GM23338 (cell line): ENCODE results near the gene ITSN2.

Experiments
- CREB1 ChIP-seq: fragments of 250-450 bp; sonication (Bioruptor Pico); IDR thresholded peaks from 2 replicates; pipeline ENCODE4 v1.5.0; 2020; ENCODE audit warnings: low read depth, mild to moderate bottlenecking, moderate library complexity
- EZH2 ChIP-seq: fragments of 200-600 bp; sonication (generic); IDR thresholded peaks from one replicate; pipeline ENCODE4 v1.8.0; 2017; ENCODE audit warnings: antibody characterized with exemption, mild to moderate bottlenecking, low read depth; ENCODE audit not compliant: unreplicated experiment
- EZH2phosphoT487 ChIP-seq: fragments of 200-600 bp; sonication (generic); IDR thresholded peaks from one replicate; pipeline ENCODE4 v1.8.1; 2018; ENCODE audit warnings: antibody characterized with exemption; ENCODE audit not compliant: unreplicated experiment
- JUNB ChIP-seq: IDR thresholded peaks from one replicate; pipeline ENCODE4 v1.6.1; 2016; ENCODE audit warnings: antibody characterized with exemption; ENCODE audit not compliant: unreplicated experiment
- NANOG ChIP-seq: IDR thresholded peaks from 2 replicates; pipeline ENCODE4 v1.6.1; 2016; ENCODE audit warnings: antibody characterized with exemption, borderline replicate concordance
- POLR2AphosphoS5 ChIP-seq: IDR thresholded peaks from 2 replicates; pipeline ENCODE4 v1.6.1; 2016; ENCODE audit warnings: antibody characterized with exemption, low read depth
- STAT1 ChIP-seq: IDR thresholded peaks from one replicate; pipeline ENCODE4 v1.6.1; 2016; ENCODE audit warnings: antibody characterized with exemption; ENCODE audit not compliant: unreplicated experiment
- ZNF114 ChIP-seq: fragments of 250-450 bp; sonication (Bioruptor Pico); IDR thresholded peaks from 2 replicates; pipeline ENCODE4 v1.5.0; 2020; ENCODE audit warnings: mild to moderate bottlenecking, moderate library complexity
- ZNF331 ChIP-seq: fragments of 250-450 bp; sonication (Bioruptor Pico); IDR thresholded peaks from 2 replicates; pipeline ENCODE4 v1.5.0; 2020; ENCODE audit warnings: low read depth, mild to moderate bottlenecking, moderate library complexity
- TF ChIP-seq, protein P1 (sequence below), 2 experiments: fragments of 200-600 bp in 1 of 2; sonication (generic) in 1 of 2; conservative IDR thresholded peaks; 2 replicates each; pipeline versions ENCODE4 v1.5.1 to v1.6.1; 2016 to 2017; ENCODE audit warnings: antibody characterized with exemption in 2 of 2, low read depth in 2 of 2, mild to moderate bottlenecking in 2 of 2, moderate library complexity in 1 of 2
- TF ChIP-seq, protein P2 (sequence below): IDR thresholded peaks from one replicate; pipeline ENCODE4 v1.6.1; 2018; ENCODE audit warnings: antibody characterized with exemption; ENCODE audit not compliant: unreplicated experiment
- TF ChIP-seq, protein P3 (sequence below): fragments of 250-450 bp; sonication (Bioruptor Pico); IDR thresholded peaks from 2 replicates; pipeline ENCODE4 v1.5.0; 2020; ENCODE audit warnings: mild to moderate bottlenecking, moderate library complexity
- TF ChIP-seq, protein P4 (sequence below): IDR thresholded peaks from 2 replicates; pipeline ENCODE4 v1.6.1; 2016; ENCODE audit warnings: antibody characterized with exemption

DNA sequence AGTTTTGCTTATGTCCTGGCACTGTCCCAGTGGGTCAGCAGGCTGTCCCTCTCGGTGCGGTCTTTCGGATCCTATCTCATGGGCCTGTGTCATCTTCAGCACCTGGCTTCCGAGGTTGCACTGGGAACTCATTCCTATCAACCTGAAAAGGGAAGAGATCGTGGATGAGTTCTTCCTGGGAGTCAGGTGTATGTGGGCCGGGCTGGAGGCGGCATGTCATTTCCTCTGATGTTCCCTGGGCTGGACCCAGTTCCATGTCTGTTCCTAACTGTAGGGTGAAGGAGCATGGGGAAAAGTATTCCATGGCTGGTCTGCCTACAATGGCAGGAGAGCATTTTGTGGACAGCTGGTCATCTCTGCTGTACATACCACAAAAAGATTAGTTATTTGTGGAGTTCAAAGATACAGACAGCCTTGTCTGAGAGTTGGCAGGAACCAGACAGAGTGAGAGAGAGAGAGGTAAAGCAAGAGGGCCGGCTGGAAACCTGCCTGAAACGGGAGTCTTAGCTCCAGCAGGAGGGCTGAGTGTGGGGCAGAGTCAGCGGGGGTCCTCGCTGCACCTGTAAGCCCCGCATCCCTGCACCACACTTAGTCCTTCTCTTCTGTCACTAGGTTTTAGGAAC, 160.3 kb downstream of the ITSN2 start:
- TF ChIP-seq, protein P1, sequence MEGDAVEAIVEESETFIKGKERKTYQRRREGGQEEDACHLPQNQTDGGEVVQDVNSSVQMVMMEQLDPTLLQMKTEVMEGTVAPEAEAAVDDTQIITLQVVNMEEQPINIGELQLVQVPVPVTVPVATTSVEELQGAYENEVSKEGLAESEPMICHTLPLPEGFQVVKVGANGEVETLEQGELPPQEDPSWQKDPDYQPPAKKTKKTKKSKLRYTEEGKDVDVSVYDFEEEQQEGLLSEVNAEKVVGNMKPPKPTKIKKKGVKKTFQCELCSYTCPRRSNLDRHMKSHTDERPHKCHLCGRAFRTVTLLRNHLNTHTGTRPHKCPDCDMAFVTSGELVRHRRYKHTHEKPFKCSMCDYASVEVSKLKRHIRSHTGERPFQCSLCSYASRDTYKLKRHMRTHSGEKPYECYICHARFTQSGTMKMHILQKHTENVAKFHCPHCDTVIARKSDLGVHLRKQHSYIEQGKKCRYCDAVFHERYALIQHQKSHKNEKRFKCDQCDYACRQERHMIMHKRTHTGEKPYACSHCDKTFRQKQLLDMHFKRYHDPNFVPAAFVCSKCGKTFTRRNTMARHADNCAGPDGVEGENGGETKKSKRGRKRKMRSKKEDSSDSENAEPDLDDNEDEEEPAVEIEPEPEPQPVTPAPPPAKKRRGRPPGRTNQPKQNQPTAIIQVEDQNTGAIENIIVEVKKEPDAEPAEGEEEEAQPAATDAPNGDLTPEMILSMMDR (conservative IDR thresholded peaks at IDR 0.05; ENCODE audit: low read depth in 2 of 2) = no peak
- TF ChIP-seq EZH2 (no peak), POLR2AphosphoS5 (no peak), CREB1 (CRISPR knock-in tag) (no peak), JUNB (no peak), ZNF114 (CRISPR knock-in tag) (no peak), EZH2phosphoT487 (no peak), NANOG (no peak), ZNF331 (CRISPR knock-in tag) (no peak), STAT1 (no peak)
- TF ChIP-seq, protein P2, sequence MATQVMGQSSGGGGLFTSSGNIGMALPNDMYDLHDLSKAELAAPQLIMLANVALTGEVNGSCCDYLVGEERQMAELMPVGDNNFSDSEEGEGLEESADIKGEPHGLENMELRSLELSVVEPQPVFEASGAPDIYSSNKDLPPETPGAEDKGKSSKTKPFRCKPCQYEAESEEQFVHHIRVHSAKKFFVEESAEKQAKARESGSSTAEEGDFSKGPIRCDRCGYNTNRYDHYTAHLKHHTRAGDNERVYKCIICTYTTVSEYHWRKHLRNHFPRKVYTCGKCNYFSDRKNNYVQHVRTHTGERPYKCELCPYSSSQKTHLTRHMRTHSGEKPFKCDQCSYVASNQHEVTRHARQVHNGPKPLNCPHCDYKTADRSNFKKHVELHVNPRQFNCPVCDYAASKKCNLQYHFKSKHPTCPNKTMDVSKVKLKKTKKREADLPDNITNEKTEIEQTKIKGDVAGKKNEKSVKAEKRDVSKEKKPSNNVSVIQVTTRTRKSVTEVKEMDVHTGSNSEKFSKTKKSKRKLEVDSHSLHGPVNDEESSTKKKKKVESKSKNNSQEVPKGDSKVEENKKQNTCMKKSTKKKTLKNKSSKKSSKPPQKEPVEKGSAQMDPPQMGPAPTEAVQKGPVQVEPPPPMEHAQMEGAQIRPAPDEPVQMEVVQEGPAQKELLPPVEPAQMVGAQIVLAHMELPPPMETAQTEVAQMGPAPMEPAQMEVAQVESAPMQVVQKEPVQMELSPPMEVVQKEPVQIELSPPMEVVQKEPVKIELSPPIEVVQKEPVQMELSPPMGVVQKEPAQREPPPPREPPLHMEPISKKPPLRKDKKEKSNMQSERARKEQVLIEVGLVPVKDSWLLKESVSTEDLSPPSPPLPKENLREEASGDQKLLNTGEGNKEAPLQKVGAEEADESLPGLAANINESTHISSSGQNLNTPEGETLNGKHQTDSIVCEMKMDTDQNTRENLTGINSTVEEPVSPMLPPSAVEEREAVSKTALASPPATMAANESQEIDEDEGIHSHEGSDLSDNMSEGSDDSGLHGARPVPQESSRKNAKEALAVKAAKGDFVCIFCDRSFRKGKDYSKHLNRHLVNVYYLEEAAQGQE = no peak
- TF ChIP-seq, protein P3, sequence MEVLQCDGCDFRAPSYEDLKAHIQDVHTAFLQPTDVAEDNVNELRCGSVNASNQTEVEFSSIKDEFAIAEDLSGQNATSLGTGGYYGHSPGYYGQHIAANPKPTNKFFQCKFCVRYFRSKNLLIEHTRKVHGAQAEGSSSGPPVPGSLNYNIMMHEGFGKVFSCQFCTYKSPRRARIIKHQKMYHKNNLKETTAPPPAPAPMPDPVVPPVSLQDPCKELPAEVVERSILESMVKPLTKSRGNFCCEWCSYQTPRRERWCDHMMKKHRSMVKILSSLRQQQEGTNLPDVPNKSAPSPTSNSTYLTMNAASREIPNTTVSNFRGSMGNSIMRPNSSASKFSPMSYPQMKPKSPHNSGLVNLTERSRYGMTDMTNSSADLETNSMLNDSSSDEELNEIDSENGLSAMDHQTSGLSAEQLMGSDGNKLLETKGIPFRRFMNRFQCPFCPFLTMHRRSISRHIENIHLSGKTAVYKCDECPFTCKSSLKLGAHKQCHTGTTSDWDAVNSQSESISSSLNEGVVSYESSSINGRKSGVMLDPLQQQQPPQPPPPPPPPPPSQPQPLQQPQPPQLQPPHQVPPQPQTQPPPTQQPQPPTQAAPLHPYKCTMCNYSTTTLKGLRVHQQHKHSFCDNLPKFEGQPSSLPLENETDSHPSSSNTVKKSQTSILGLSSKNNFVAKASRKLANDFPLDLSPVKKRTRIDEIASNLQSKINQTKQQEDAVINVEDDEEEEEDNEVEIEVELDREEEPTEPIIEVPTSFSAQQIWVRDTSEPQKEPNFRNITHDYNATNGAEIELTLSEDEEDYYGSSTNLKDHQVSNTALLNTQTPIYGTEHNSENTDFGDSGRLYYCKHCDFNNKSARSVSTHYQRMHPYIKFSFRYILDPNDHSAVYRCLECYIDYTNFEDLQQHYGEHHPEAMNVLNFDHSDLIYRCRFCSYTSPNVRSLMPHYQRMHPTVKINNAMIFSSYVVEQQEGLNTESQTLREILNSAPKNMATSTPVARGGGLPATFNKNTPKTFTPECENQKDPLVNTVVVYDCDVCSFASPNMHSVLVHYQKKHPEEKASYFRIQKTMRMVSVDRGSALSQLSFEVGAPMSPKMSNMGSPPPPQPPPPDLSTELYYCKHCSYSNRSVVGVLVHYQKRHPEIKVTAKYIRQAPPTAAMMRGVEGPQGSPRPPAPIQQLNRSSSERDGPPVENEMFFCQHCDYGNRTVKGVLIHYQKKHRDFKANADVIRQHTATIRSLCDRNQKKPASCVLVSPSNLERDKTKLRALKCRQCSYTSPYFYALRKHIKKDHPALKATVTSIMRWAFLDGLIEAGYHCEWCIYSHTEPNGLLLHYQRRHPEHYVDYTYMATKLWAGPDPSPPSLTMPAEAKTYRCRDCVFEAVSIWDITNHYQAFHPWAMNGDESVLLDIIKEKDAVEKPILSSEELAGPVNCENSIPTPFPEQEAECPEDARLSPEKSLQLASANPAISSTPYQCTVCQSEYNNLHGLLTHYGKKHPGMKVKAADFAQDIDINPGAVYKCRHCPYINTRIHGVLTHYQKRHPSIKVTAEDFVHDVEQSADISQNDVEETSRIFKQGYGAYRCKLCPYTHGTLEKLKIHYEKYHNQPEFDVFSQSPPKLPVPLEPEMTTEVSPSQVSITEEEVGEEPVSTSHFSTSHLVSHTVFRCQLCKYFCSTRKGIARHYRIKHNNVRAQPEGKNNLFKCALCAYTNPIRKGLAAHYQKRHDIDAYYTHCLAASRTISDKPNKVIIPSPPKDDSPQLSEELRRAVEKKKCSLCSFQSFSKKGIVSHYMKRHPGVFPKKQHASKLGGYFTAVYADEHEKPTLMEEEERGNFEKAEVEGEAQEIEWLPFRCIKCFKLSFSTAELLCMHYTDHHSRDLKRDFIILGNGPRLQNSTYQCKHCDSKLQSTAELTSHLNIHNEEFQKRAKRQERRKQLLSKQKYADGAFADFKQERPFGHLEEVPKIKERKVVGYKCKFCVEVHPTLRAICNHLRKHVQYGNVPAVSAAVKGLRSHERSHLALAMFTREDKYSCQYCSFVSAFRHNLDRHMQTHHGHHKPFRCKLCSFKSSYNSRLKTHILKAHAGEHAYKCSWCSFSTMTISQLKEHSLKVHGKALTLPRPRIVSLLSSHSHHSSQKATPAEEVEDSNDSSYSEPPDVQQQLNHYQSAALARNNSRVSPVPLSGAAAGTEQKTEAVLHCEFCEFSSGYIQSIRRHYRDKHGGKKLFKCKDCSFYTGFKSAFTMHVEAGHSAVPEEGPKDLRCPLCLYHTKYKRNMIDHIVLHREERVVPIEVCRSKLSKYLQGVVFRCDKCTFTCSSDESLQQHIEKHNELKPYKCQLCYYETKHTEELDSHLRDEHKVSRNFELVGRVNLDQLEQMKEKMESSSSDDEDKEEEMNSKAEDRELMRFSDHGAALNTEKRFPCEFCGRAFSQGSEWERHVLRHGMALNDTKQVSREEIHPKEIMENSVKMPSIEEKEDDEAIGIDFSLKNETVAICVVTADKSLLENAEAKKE (CRISPR knock-in tag) = no peak
- TF ChIP-seq, protein P4, sequence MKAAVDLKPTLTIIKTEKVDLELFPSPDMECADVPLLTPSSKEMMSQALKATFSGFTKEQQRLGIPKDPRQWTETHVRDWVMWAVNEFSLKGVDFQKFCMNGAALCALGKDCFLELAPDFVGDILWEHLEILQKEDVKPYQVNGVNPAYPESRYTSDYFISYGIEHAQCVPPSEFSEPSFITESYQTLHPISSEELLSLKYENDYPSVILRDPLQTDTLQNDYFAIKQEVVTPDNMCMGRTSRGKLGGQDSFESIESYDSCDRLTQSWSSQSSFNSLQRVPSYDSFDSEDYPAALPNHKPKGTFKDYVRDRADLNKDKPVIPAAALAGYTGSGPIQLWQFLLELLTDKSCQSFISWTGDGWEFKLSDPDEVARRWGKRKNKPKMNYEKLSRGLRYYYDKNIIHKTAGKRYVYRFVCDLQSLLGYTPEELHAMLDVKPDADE = no peak
